Nephron (organoid): ENCODE results near the gene NEUROD1.

Source experiments
- H3K27ac Mint-ChIP-seq, 3 experiments: 2 replicates each; pipeline ENCODE4 v1.8.0; 2020; ENCODE audit warnings: mixed read lengths in 3 of 3, mild to moderate bottlenecking in 2 of 3, moderate library complexity in 1 of 3
- H3K27me3 Mint-ChIP-seq: 2 replicates; pipeline ENCODE4 v1.8.0; 2021; ENCODE audit warnings: low read depth, mild to moderate bottlenecking, moderate library complexity, mixed read lengths
- H3K36me3 Mint-ChIP-seq: 2 replicates; pipeline ENCODE4 v1.8.0; 2020; ENCODE audit warnings: low read depth, mixed read lengths
- H3K4me1 Mint-ChIP-seq: 2 replicates; pipeline ENCODE4 v1.8.0; 2020; ENCODE audit warnings: mixed read lengths
- H3K4me3 Mint-ChIP-seq, 3 experiments: 2 replicates each; pipeline ENCODE4 v1.8.0; 2020; ENCODE audit warnings: mild to moderate bottlenecking in 3 of 3, mixed read lengths in 3 of 3, moderate library complexity in 2 of 3
- H3K9me3 Mint-ChIP-seq: 2 replicates; pipeline ENCODE4 v1.8.0; 2020; ENCODE audit warnings: mixed read lengths
- CTCF ChIP-seq, 3 experiments: fragments of 200-600 bp; sonication (generic); IDR thresholded peaks; one replicate each; pipeline ENCODE4 v1.5.0; 2021; ENCODE audit warnings: antibody characterized with exemption in 3 of 3; ENCODE audit not compliant: unreplicated experiment in 3 of 3

NEUROD1 gene

GRCh38 chr2:181675254-181675653 lies 5.1 kb downstream of the NEUROD1 start:
- TF ChIP-seq CTCF (IDR thresholded peaks at IDR 0.05; ENCODE audit: unreplicated experiment in 3 of 3), result no peak
- Mint-ChIP-seq H3K9me3 (peaks cover 12% of the 10 kb centered on the region), H3K4me3 (no peak overlapping the region), H3K36me3 (no peaks in the 10 kb centered on the region), H3K27me3 (peaks cover 79% of the 10 kb centered on the region), H3K4me1 (peaks cover 10% of the 10 kb centered on the region), H3K27ac (no peak overlapping the region)

- TF ChIP-seq CTCF (IDR thresholded peaks at IDR 0.05; ENCODE audit: unreplicated experiment in 3 of 3), result no peak
- peaks cover 8% of the 10 kb centered on the region for H3K4me1 Mint-ChIP-seq
- peaks cover 8% of the 10 kb centered on the region for H3K9me3 Mint-ChIP-seq
Observed at GRCh38 chr2:181674461-181674860, 5.9 kb downstream of the NEUROD1 start.

GRCh38 chr2:181673173-181673572 lies 7.1 kb downstream of the NEUROD1 start:
- Mint-ChIP-seq H3K4me3 (no peak overlapping the region), H3K27ac (no peak overlapping the region), H3K27me3 (peaks cover 74% of the 10 kb centered on the region)

More at GRCh38 chr2:181674461-181674860, 5.9 kb downstream of the NEUROD1 start:
- Mint-ChIP-seq H3K4me3 (no peak overlapping the region), H3K27me3 (peaks cover 74% of the 10 kb centered on the region), H3K36me3 (no peaks in the 10 kb centered on the region), H3K27ac (no peak overlapping the region)

GRCh38 chr2:181672255-181673008 lies 7.9 kb downstream of the NEUROD1 start:
- peaks cover 2% of the 10 kb centered on the region for H3K9me3 Mint-ChIP-seq
- H3K36me3 Mint-ChIP-seq, result no peaks in the 10 kb centered on the region
- no peak for TF ChIP-seq CTCF (IDR thresholded peaks at IDR 0.05; ENCODE audit: unreplicated experiment in 3 of 3)
- H3K4me3 Mint-ChIP-seq, result no peak overlapping the region
- H3K4me1 Mint-ChIP-seq, result no peaks in the 10 kb centered on the region
- no peak overlapping the region for H3K27ac Mint-ChIP-seq
- H3K27me3 Mint-ChIP-seq, result peaks cover 68% of the 10 kb centered on the region

More at GRCh38 chr2:181673173-181673572, 7.1 kb downstream of the NEUROD1 start:
- no peak for TF ChIP-seq CTCF (IDR thresholded peaks at IDR 0.05; ENCODE audit: unreplicated experiment in 3 of 3)
- no peaks in the 10 kb centered on the region for H3K36me3 Mint-ChIP-seq
- H3K9me3 Mint-ChIP-seq, result peaks cover 7% of the 10 kb centered on the region
- peaks cover 5% of the 10 kb centered on the region for H3K4me1 Mint-ChIP-seq

GRCh38 chr2:181670632-181671031 lies 9.7 kb downstream of the NEUROD1 start:
- Mint-ChIP-seq H3K27ac (no peak overlapping the region), H3K4me1 (no peaks in the 10 kb centered on the region), H3K4me3 (no peak overlapping the region), H3K36me3 (no peaks in the 10 kb centered on the region), H3K9me3 (peaks cover 11% of the 10 kb centered on the region), H3K27me3 (peaks cover 66% of the 10 kb centered on the region)
- TF ChIP-seq CTCF (IDR thresholded peaks at IDR 0.05; ENCODE audit: unreplicated experiment in 3 of 3), result no peak

GRCh38 chr2:181667234-181667633 lies 13.1 kb downstream of the NEUROD1 start:
- no peak overlapping the region for H3K4me3 Mint-ChIP-seq
- H3K27ac Mint-ChIP-seq, result no peak overlapping the region
- peaks cover 13% of the 10 kb centered on the region for H3K9me3 Mint-ChIP-seq
- no peaks in the 10 kb centered on the region for H3K4me1 Mint-ChIP-seq
- H3K27me3 Mint-ChIP-seq, result peaks cover 35% of the 10 kb centered on the region
- no peak for TF ChIP-seq CTCF (IDR thresholded peaks at IDR 0.05; ENCODE audit: unreplicated experiment in 3 of 3)
- no peaks in the 10 kb centered on the region for H3K36me3 Mint-ChIP-seq
